GM12891 (cell line): ENCODE results near the gene EVX2.

Experiments
- PAX5 ChIP-seq: IDR thresholded peaks from 2 replicates; pipeline ENCODE4 v1.6.1; 2011; ENCODE audit warnings: low read length, moderate library complexity, mild to moderate bottlenecking; ENCODE audit not compliant: insufficient read depth, severe bottlenecking
- POLR2A ChIP-seq: IDR thresholded peaks from 2 replicates; pipeline ENCODE4 v1.6.1; 2011; ENCODE audit warnings: low read depth, low read length, control low read depth
- POLR2AphosphoS5 ChIP-seq: IDR thresholded peaks from 2 replicates; pipeline ENCODE4 v1.6.1; 2011; ENCODE audit warnings: low read depth, low read length, control low read depth
- TAF1 ChIP-seq: IDR thresholded peaks from 2 replicates; pipeline ENCODE4 v1.6.1; 2011; ENCODE audit warnings: low read depth, low read length, control low read depth

DNA sequence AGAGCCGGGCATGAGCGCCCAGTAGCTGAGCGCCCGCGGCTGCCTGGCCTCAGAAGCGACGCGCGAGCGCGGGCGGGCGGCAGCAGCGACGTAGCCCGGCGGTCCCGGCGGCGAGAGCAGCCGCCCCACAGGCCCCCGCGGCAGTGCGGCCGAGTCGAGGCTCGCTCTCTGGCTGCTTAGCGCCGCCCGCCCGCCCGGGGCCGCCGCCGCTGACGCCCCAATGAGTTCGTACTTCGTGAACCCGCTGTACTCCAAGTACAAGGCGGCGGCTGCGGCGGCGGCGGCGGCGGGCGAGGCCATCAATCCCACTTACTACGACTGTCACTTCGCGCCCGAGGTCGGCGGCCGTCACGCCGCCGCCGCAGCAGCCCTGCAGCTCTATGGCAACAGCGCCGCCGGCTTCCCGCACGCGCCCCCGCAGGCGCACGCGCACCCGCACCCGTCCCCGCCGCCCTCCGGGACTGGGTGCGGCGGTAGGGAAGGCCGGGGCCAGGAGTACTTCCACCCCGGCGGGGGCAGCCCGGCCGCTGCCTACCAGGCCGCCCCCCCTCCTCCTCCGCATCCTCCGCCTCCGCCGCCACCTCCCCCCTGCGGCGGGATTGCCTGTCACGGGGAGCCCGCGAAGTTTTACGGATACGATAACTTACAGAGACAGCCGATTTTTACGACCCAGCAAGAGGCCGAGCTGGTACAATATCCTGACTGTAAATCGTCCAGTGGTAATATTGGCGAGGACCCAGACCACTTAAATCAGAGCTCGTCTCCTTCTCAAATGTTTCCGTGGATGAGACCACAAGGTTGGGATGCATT, 46.6 kb upstream of the EVX2 start:
- TF ChIP-seq TAF1 (no peak), POLR2A (no peak), POLR2AphosphoS5 (no peak), PAX5 (no peak)
